Measurements from ENCODE around the gene GPR84. TPM values are rescaled to one million over a fixed set of nuclear protein-coding genes. Genes with fewer than 3 reads are reported as not detected.

Gene GPR84
- total and polyA plus RNA-seq, 2 of the 13 experiments (the other 11 are each of a cell fraction or from before 2014, with no cell fraction given) = not detected

- 50% methylated on average over 1 of the region's 1 CpG for WGBS (ENCODE audit: low lambda C conversion rate)
- H3K4me1 ChIP-seq (ENCODE audit: insufficient read depth, low read length) = peaks cover 22% of the 10 kb centered on the region
- intact Hi-C loops (cut with micrococcal nuclease; ENCODE audit: unreplicated experiment) (no loop called here), in situ Hi-C loops (cut with HindIII; ENCODE audit: extremely low pct_ligation_motif_present, low pct_unique_long_range_greater_than_20kb) (no loop called here)
- H4K20me1 ChIP-seq (ENCODE audit: insufficient read depth, low read length) = no peaks in the 10 kb centered on the region
- H3K4me3 ChIP-seq (replicated peaks in 1 of 3; ENCODE audit: insufficient read depth in 1 of 3, low read depth in 2 of 3, low read length in 3 of 3) = peak within 1 kb of the TSS in 1 of 3 experiments; percentile 40; a peak in 1 of 6 replicates
- no peaks in the 10 kb centered on the region for H3K9me3 ChIP-seq (ENCODE audit: low read length)
- ChIA-PET CTCF (ENCODE audit: low intra/inter-chr PET ratio, low total read pairs) (no interaction called here), POLR2A (no interaction called here)
- DNase-seq (ENCODE audit: low spot score) (no peak), ATAC-seq (no peak), FAIRE-seq (no peak)
- TF ChIP-seq ZNF589 (CRISPR knock-in tag; conservative IDR thresholded peaks at IDR 0.05) (no peak), ZFY (CRISPR knock-in tag; IDR thresholded peaks at IDR 0.05) (no peak), IKZF5 (CRISPR knock-in tag; IDR thresholded peaks at IDR 0.05) (no peak), ZNF543 (CRISPR knock-in tag; IDR thresholded peaks at IDR 0.05) (no peak), ZNF234 (CRISPR knock-in tag; conservative IDR thresholded peaks at IDR 0.05) (no peak), PTBP1 (IDR thresholded peaks at IDR 0.05; ENCODE audit: low read depth, low read length, poor library complexity, severe bottlenecking) (no peak), POGZ (CRISPR knock-in tag; IDR thresholded peaks at IDR 0.05) (no peak), RELA (CRISPR knock-in tag; IDR thresholded peaks at IDR 0.05) (no peak), ZSCAN9 (CRISPR knock-in tag; IDR thresholded peaks at IDR 0.05; ENCODE audit: borderline replicate concordance) (no peak), CENPT (CRISPR knock-in tag; IDR thresholded peaks at IDR 0.05; ENCODE audit: low read depth) (no peak), CBX1 (IDR thresholded peaks at IDR 0.05; ENCODE audit: low read depth) (no peak), ZNF781 (CRISPR knock-in tag; IDR thresholded peaks at IDR 0.05; ENCODE audit: borderline replicate concordance, not compliant biosample characterization) (no peak)
- no peaks in the 10 kb centered on the region for H3K79me2 ChIP-seq (ENCODE audit: insufficient read depth, low read length)
- H2AFZ ChIP-seq (ENCODE audit: low read length) = peak within 1 kb of the TSS; percentile 54
- H3K27me3 ChIP-seq (ENCODE audit: control insufficient read depth in 1 of 2, insufficient read depth in 2 of 2, low read length in 2 of 2) = peaks cover 2 to 7% of the 10 kb centered on the region in 2 experiments; a peak in 4 of 5 replicates
- no TSS peak for BruUV-seq (replicated peaks)
- no peak within 1 kb of the TSS for H3K27ac ChIP-seq (ENCODE audit: extremely low read length, insufficient read depth, low read length)
- H3K36me3 ChIP-seq (replicated peaks in 1 of 2; ENCODE audit: control insufficient read depth in 1 of 2, insufficient read depth in 2 of 2, low read length in 2 of 2) = no peaks in the 10 kb centered on the region
- H3K4me2 ChIP-seq (ENCODE audit: low read depth, low read length) = peak within 1 kb of the TSS; percentile 57
- peak within 1 kb of the TSS; percentile 15; the same call in 1 of the 2 replicates for H3K9ac ChIP-seq (ENCODE audit: insufficient read depth, low read depth, low read length)
These were observed 20.3 kb upstream of the GPR84 start, which contains the start of gene ZNF385A for GRCh38 chr12:54384591-54385041. Gene ZNF385A, minus strand, starts transcription at chr12:54384733. Its CDS starts 219 bp downstream, at chr12:54384514.
